Spinal cord (tissue), 10 donors: Measurements from ENCODE around the gene AGBL2. TPM values are rescaled to one million over a fixed set of nuclear protein-coding genes. Genes with fewer than 3 reads are reported as not detected.
"Not testable (repeated sequence)": the region's sequence is repeated elsewhere in the genome, so short reads cannot be mapped to it uniquely, and the experiment has no call there.

Source experiments
- DNase-seq, 6 donors: peaks; one replicate each; pipeline versions ENCODE4 v3.0.0 to v3.0.0-alpha.2; 2013 to 2015; ENCODE audit warnings: low spot score in 6 of 6, low read depth in 4 of 6
- H3K27ac ChIP-seq: one replicate; pipeline ENCODE4 v1.5.1; 2013; ENCODE audit warnings: low read depth, low read length, control low read depth
- H3K27me3 ChIP-seq: one replicate; pipeline ENCODE4 v1.6.1; 2013; ENCODE audit warnings: low read length; ENCODE audit not compliant: control insufficient read depth, insufficient read depth
- H3K36me3 ChIP-seq: one replicate; pipeline ENCODE4 v1.6.1; 2013; ENCODE audit warnings: low read length; ENCODE audit not compliant: control insufficient read depth, insufficient read depth
- H3K4me1 ChIP-seq: one replicate; pipeline ENCODE4 v1.6.1; 2013; ENCODE audit warnings: low read length; ENCODE audit not compliant: control insufficient read depth, insufficient read depth
- H3K4me3 ChIP-seq: one replicate; pipeline ENCODE4 v1.5.1; 2013; ENCODE audit warnings: low read depth, low read length, control low read depth
- H3K9me3 ChIP-seq: one replicate; pipeline ENCODE4 v1.6.1; 2013; ENCODE audit warnings: low read length; ENCODE audit not compliant: control insufficient read depth, insufficient read depth
- WGBS: methylation state at CpG from one replicate; pipeline ENCODE4 v1.1.5; 2013; ENCODE audit warnings: missing lambda C conversion rate; ENCODE audit not compliant: insufficient coverage; 5-methylcytosine and 5-hydroxymethylcytosine counted together
- polyA plus RNA-seq, 2 donors: library from polyadenylated mRNA; unstranded; fragments of 120-200 nt; gene quantifications; one replicate each; pipeline ENCODE4 v1.2.1, GENCODE V29; 2013; ENCODE audit not compliant: insufficient read length in 2 of 2
- total RNA-seq, 2 donors: library from RNA; depleted of rRNA in 1 of 2; stranded (reverse); fragments of 120-200 nt in 1 of 2; fragments of >200 nt in 1 of 2; gene quantifications; one replicate each; pipeline versions ENCODE4 v1.2.3 to v1.2.4, GENCODE V29; 2013 to 2014
- donor health status: healthy.

The AGBL2 gene
- total and polyA plus RNA-seq, 4 donors, result 1.5 to 7.7 (median 6.4) TPM

DNA sequence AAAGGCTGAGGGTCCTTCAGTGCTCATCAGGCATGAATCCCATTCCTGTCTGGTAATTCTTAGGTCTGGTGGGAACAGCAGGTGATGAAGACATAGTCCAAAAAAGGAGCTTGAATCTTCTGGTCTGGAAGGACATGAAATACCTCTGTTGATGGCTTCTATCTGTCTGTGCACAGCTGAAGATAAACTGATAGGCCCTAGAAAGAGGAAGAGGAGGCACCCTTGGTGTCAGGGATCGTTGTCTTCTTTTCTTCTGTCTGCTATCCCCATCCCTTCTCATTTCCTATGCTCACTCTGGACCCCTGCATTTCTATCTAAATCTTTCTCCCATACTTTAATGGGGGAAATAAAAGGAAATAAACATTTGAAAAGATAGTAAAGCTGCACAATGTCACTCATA is 9.4 kb downstream of the AGBL2 start:
- Histone ChIP-seq H3K27ac (no peak overlapping the region), H3K4me1 (no peaks in the 10 kb centered on the region), H3K9me3 (no peaks in the 10 kb centered on the region), H3K36me3 (no peaks in the 10 kb centered on the region), H3K4me3 (no peak overlapping the region), H3K27me3 (no peaks in the 10 kb centered on the region)
- WGBS, result no CpG with 5 or more reads among the region's 1 CpG
- DNase-seq, result no peak

DNA sequence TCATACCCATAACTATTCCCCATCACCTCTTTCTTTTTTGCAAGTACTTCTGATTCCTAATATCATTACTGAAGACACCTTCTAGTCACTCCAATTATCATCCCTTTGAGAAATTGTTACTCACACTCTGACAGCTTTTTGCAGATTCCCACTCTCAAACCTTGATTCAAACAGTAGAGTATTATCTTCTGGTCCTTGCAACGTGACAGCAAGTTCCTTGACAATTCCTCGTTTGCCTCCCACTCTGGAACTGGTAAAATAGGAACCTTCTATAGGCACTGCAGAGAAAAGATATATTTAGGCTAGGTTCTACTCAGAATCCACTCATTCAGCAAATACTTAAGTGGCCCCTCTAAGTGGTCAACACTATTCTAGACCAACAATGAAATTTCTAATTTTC is 23.2 kb downstream of the AGBL2 start:
- DNase-seq, result no peak
- 60% methylated on average over 1 of the region's 2 CpGs for WGBS
- Histone ChIP-seq H3K27ac (no peak overlapping the region), H3K9me3 (no peaks in the 10 kb centered on the region), H3K4me1 (no peaks in the 10 kb centered on the region), H3K27me3 (no peaks in the 10 kb centered on the region), H3K4me3 (no peak overlapping the region), H3K36me3 (no peaks in the 10 kb centered on the region)

DNA sequence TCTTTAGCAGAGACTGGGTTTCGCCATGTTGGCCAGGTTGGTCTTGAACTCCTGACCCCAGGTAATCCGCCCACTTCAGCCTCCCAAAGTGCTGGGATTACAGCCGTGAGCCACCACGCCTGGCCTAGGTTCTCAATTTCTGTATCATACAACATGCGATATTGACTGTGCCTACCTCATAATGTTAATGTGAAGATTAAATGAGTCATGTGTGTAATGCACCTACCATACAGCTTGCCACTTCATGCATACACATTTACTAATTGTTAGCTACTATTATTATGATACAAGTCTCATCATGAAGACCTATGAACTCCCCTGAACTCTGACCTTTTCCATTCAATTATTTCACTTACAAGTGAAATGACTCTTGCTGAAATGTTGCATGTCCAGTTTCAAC is 25.7 kb downstream of the AGBL2 start:
- H3K9me3 ChIP-seq, result no peaks in the 10 kb centered on the region
- no peaks in the 10 kb centered on the region for H3K36me3 ChIP-seq
- no peak overlapping the region for H3K4me3 ChIP-seq
- H3K27ac ChIP-seq, result no peak overlapping the region
- DNase-seq, result no peak
- no peaks in the 10 kb centered on the region for H3K4me1 ChIP-seq
- 94% methylated on average over 2 of the region's 5 CpGs for WGBS
- no peaks in the 10 kb centered on the region for H3K27me3 ChIP-seq

DNA sequence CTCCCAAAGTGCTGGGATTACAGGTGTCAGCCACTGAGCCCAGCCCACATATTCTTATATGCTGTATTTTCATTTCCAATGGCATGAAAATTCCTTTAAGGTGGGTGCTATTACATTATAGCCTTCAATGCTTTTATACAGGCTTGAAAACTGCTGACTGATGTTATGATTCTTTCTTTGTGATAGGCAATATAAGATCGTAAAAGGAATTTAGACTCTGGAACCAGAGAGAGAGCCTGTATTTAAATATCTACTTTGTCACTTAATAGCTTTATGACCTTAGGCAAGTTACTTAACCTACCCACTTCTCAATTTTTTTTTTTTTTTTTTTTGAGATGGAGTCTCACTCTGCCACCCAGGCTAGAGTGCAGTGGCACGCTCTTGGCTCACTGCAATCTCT is 26.2 kb downstream of the AGBL2 start:
- no peaks in the 10 kb centered on the region for H3K36me3 ChIP-seq
- no peak overlapping the region for H3K4me3 ChIP-seq
- no peak overlapping the region for H3K27ac ChIP-seq
- H3K27me3 ChIP-seq, result no peaks in the 10 kb centered on the region
- no peaks in the 10 kb centered on the region for H3K4me1 ChIP-seq
- WGBS, result 100% methylated on average over 1 of the region's 2 CpGs
- no peaks in the 10 kb centered on the region for H3K9me3 ChIP-seq
- DNase-seq, result no peak

DNA sequence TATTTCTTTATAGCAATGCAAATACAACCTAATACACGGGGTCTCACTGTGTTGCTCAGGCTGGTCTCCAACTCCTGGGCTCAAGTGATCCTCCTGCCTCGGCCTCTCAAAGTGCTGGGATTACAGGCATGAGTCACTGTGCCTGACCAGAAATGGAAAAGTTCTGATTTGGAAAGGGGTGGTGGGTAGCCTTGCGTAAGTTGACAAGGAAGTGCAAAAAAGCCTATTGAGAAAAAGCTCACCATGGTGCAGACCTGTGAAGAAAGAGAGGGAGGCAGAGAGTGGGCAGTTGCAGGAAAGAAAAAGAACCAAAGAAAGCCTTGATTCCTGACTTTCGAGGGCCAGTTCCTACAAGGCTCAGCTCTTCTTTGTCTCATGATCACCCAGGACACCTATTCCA is 27.1 kb downstream of the AGBL2 start:
- H3K36me3 ChIP-seq, result no peaks in the 10 kb centered on the region
- H3K27me3 ChIP-seq, result no peaks in the 10 kb centered on the region
- H3K9me3 ChIP-seq, result no peaks in the 10 kb centered on the region
- H3K27ac ChIP-seq, result no peak overlapping the region
- no peaks in the 10 kb centered on the region for H3K4me1 ChIP-seq
- H3K4me3 ChIP-seq, result no peak overlapping the region
- DNase-seq, result no peak
- WGBS, result 92% methylated on average over 2 of the region's 4 CpGs

DNA sequence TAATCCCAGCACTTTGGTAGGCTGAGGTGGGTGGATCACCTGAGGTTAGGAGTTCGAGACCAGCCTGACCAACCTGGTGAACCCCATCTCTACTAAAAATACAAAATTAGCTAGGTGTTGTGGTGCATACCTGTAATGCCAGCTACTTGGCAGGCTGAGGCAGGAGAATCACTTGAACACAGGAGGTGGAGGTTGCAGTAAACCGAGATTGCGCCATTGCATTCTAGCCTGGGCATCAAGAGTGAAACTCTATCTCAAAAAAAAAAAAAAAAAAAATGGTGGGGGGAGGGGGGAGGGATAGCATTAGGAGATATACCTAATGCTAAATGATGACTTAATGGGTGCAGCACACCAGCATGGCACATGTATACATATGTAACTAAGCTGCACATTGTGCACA is 28.5 kb downstream of the AGBL2 start:
- not testable (repeated sequence) for DNase-seq, H3K27ac ChIP-seq, H3K9me3 ChIP-seq, H3K27me3 ChIP-seq, H3K36me3 ChIP-seq, H3K4me3 ChIP-seq, H3K4me1 ChIP-seq
- WGBS, result no CpG with 5 or more reads among the region's 3 CpGs

DNA sequence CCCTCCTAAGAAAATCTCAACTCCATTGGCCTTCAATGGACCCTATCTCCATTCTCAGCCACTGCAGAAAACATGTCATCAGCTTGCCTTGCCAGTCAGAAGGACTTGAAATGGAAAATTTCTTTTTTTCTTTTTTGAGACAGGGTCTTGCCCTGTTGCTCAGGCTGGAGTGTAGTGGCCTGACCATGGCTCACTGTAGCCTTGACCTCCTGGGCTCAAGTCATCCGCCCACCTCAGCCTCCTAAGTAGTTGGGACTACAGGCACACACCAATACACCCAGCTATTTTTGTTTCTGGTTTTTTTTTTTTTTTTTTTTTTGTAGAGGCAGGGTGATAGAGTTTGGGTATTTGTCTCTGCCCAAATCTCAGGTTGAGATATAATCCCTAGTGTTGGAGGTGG is 29.0 kb downstream of the AGBL2 start:
- no CpG with 5 or more reads among the region's 1 CpG for WGBS
- Histone ChIP-seq H3K4me3 (no peak overlapping the region), H3K9me3 (no peaks in the 10 kb centered on the region), H3K27ac (no peak overlapping the region), H3K4me1 (no peaks in the 10 kb centered on the region), H3K27me3 (no peaks in the 10 kb centered on the region), H3K36me3 (no peaks in the 10 kb centered on the region)
- DNase-seq, result no peak

DNA sequence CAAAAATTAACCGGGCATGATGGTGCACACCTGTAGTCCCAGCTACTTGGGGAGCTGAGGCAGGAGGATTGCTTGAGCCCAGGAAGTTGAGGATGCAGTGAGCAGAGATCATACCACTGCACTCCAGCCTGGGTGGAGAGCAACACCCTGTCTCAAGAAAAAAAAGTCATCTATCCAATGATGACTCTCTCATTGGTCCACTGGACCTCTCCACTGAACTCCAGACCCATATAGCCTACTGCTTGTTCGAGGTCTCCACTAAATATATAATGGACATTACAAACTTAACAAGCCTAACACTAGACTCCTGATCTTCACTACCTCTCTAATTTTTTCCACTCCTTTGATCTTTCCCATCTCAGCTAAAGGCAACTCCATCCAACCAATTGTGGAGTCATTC is 39.3 kb downstream of the AGBL2 start:
- no peak overlapping the region for H3K4me3 ChIP-seq
- no peaks in the 10 kb centered on the region for H3K4me1 ChIP-seq
- DNase-seq, result no peak
- no peak overlapping the region for H3K27ac ChIP-seq
- no peaks in the 10 kb centered on the region for H3K9me3 ChIP-seq
- no peaks in the 10 kb centered on the region for H3K27me3 ChIP-seq
- no peaks in the 10 kb centered on the region for H3K36me3 ChIP-seq
- 94% methylated on average over 2 of the region's 2 CpGs for WGBS

DNA sequence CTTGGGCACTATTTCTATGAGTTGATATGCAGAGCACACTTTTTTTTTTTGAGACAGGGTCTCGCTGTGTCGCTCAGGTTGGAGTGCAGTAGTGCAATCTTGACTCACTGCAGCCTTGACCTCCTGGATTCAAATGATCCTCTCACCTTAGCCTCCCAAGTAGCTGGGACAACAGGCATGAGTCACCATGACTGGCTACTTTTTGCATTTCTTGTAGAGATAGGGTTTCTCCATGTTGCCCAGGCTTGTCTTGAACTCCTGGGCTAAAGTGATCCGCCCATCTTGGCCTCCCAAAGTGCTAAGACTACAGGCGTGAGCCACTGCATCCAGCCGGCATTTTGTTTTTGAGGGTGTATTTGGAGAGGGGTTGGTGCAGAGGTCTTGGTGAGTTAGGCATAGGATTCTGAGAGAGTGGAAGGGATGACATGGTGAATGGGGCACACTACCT is 42.9 kb downstream of the AGBL2 start:
- H3K36me3 ChIP-seq, result no peaks in the 10 kb centered on the region
- no peaks in the 10 kb centered on the region for H3K4me1 ChIP-seq
- H3K9me3 ChIP-seq, result no peaks in the 10 kb centered on the region
- H3K27ac ChIP-seq, result no peak overlapping the region
- H3K27me3 ChIP-seq, result no peaks in the 10 kb centered on the region
- 95% methylated on average over 5 of the region's 5 CpGs for WGBS
- DNase-seq, result no peak
- H3K4me3 ChIP-seq, result no peak overlapping the region

DNA sequence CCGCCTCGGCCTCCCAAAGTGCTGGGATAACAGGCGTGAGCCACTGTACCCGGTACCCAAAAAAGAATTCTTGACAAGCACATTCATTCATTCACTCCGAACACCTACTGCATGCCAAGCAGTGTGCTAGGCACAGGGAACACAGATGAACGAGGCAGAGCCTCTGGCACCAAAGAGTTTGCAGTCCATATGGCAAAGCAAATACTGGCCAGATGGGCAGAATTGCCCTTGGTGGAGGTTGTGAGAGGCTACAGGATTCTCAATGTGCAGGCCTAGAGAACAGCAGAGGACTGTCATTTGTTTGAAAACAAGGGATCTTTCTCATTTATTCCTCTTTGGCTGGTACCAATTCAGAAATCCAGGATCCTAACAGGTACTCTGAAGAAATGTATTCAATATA is 45.3 kb downstream of the AGBL2 start:
- Histone ChIP-seq H3K9me3 (no peaks in the 10 kb centered on the region), H3K27me3 (no peaks in the 10 kb centered on the region), H3K27ac (no peak overlapping the region), H3K4me3 (no peak overlapping the region), H3K4me1 (no peaks in the 10 kb centered on the region), H3K36me3 (no peaks in the 10 kb centered on the region)
- WGBS, result 76% methylated on average over 4 of the region's 6 CpGs
- DNase-seq, result peak in 1 of 6 donors; percentile 38
